NCI-H82 treated with DMSO at 0.1 percent for 48 hours (cell line): ENCODE measurements around the gene CCL8.
"Not testable (repeated sequence)": the region's sequence is repeated elsewhere in the genome, so short reads cannot be mapped to it uniquely, and the experiment has no call there.

Experiments
- DNase-seq: peaks from one replicate; lab custom pipeline; 2025; ENCODE audit not compliant: unreplicated experiment; lab: John Stamatoyannopoulos, UW

The CCL8 gene

GRCh38 chr17:34313164-34313563 is 6.1 kb upstream of the CCL8 start:
- no peak for DNase-seq

GRCh38 chr17:34314279-34314678 is 5.0 kb upstream of the CCL8 start:
- no peak for DNase-seq

- DNase-seq = no peak
Observed at GRCh38 chr17:34318474-34318873, 761 bp upstream of the CCL8 start.

GRCh38 chr17:34321964-34322363 is 2.7 kb downstream of the CCL8 start:
- DNase-seq = no peak

- DNase-seq = not testable (repeated sequence)
Observed at GRCh38 chr17:34327580-34327979, 8.3 kb downstream of the CCL8 start.

- no peak for DNase-seq
Observed at GRCh38 chr17:34337701-34338100, 18.5 kb downstream of the CCL8 start.

- no peak for DNase-seq
Observed at GRCh38 chr17:34339138-34339770, 20.0 kb downstream of the CCL8 start.

- no peak for DNase-seq
Observed at GRCh38 chr17:34341916-34342315, 22.7 kb downstream of the CCL8 start.

GRCh38 chr17:34347063-34347462 is 27.8 kb downstream of the CCL8 start:
- DNase-seq = no peak

GRCh38 chr17:34349751-34350150 is 30.5 kb downstream of the CCL8 start:
- DNase-seq = no peak

GRCh38 chr17:34351096-34351495 is 31.9 kb downstream of the CCL8 start:
- no peak for DNase-seq

GRCh38 chr17:34352191-34352590 is 33.0 kb downstream of the CCL8 start:
- DNase-seq = no peak

- DNase-seq = no peak
Observed at GRCh38 chr17:34354637-34355036, 35.4 kb downstream of the CCL8 start.

- DNase-seq = no peak
Observed at GRCh38 chr17:34356194-34356593, 37.0 kb downstream of the CCL8 start, which contains the start of gene CCL13. Gene CCL13 (plus strand): TSS chr17:34356480. CDS start chr17:34356527, 47 bp downstream.

GRCh38 chr17:34357398-34357797 is 38.2 kb downstream of the CCL8 start:
- DNase-seq = no peak

GRCh38 chr17:34358631-34359030 is 39.4 kb downstream of the CCL8 start:
- DNase-seq = no peak

- no peak for DNase-seq
Observed at GRCh38 chr17:34360601-34361270, 41.5 kb downstream of the CCL8 start.

GRCh38 chr17:34361478-34362061 is 42.3 kb downstream of the CCL8 start:
- DNase-seq = peak; percentile 92

- no peak for DNase-seq
Observed at GRCh38 chr17:34363183-34363661, 44.0 kb downstream of the CCL8 start, which contains the start of gene CCL1. Gene CCL1 (minus strand): TSS chr17:34363233. CDS start chr17:34363161, 72 bp downstream.

GRCh38 chr17:34364751-34365150 is 45.5 kb downstream of the CCL8 start:
- no peak for DNase-seq

GRCh38 chr17:34365340-34365739 is 46.1 kb downstream of the CCL8 start:
- no peak for DNase-seq

- DNase-seq = no peak
Observed at GRCh38 chr17:34366010-34366409, 46.8 kb downstream of the CCL8 start.
